HEK293 (cell line): ENCODE measurements around the gene ADAM8.

Experiments used
- KLF16 ChIP-seq: fragments of 450-650 bp; formaldehyde crosslinking; IDR thresholded peaks from 2 replicates; pipeline ENCODE4 v1.5.1; 2017; ENCODE audit warnings: missing biosample characterization, missing genetic modification characterization
- ZNF155 ChIP-seq: fragments of 450-650 bp; formaldehyde crosslinking; IDR thresholded peaks from 2 replicates; pipeline ENCODE4 v1.5.1; 2016; ENCODE audit warnings: missing biosample characterization, missing genetic modification characterization
- ZNF510 ChIP-seq: fragments of 450-650 bp; formaldehyde crosslinking; IDR thresholded peaks from 2 replicates; pipeline ENCODE4 v1.5.1; 2018; ENCODE audit warnings: mild to moderate bottlenecking, missing genetic modification characterization, missing biosample characterization; ENCODE audit not compliant: insufficient replicate concordance
- ZNF785 ChIP-seq: fragments of 450-650 bp; formaldehyde crosslinking; IDR thresholded peaks from 2 replicates; pipeline ENCODE4 v1.5.1; 2016; ENCODE audit warnings: missing biosample characterization, missing genetic modification characterization
- TF ChIP-seq, protein P1 (sequence below): fragments of 450-650 bp; formaldehyde crosslinking; IDR thresholded peaks from 2 replicates; pipeline ENCODE4 v1.5.1; 2016; ENCODE audit warnings: missing biosample characterization, missing genetic modification characterization

GRCh38 chr10:133293810-133294119, 17.1 kb upstream of the ADAM8 start:
- no peak for TF ChIP-seq KLF16 (tag by site-specific recombination)
- TF ChIP-seq, protein P1, sequence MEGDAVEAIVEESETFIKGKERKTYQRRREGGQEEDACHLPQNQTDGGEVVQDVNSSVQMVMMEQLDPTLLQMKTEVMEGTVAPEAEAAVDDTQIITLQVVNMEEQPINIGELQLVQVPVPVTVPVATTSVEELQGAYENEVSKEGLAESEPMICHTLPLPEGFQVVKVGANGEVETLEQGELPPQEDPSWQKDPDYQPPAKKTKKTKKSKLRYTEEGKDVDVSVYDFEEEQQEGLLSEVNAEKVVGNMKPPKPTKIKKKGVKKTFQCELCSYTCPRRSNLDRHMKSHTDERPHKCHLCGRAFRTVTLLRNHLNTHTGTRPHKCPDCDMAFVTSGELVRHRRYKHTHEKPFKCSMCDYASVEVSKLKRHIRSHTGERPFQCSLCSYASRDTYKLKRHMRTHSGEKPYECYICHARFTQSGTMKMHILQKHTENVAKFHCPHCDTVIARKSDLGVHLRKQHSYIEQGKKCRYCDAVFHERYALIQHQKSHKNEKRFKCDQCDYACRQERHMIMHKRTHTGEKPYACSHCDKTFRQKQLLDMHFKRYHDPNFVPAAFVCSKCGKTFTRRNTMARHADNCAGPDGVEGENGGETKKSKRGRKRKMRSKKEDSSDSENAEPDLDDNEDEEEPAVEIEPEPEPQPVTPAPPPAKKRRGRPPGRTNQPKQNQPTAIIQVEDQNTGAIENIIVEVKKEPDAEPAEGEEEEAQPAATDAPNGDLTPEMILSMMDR (tag by site-specific recombination): no peak
- TF ChIP-seq ZNF510 (tag by site-specific recombination): no peak
- no peak for TF ChIP-seq ZNF785
- no peak for TF ChIP-seq ZNF155 (tag by site-specific recombination)
